Thoracic aorta (tissue), 2 donors: ENCODE measurements around the gene RACGAP1. TPM values are rescaled to one million over a fixed set of nuclear protein-coding genes. Genes with fewer than 3 reads are reported as not detected.
A peak's percentile ranks its signal among the peaks of the same experiment; 100 is the strongest.

Experiments used
- ATAC-seq: fragments of 150-250 bp; one replicate; pipeline ENCODE4 v1.8.0; 2017; ENCODE audit warnings: low read depth; ENCODE audit not compliant: insufficient number of reproducible peaks, low FRiP score
- DNase-seq: peaks from one replicate; pipeline ENCODE4 v3.0.0-alpha.2; 2020; ENCODE audit warnings: low spot score
- H3K27ac ChIP-seq, 2 donors: fragments of 200-600 bp; sonication (generic); 1 replicate in 1 of 2; 2 replicates in 1 of 2; pipeline ENCODE4 v1.5.1; 2016; ENCODE audit warnings: mild to moderate bottlenecking in 2 of 2, moderate library complexity in 2 of 2
- H3K27me3 ChIP-seq: fragments of 200-600 bp; sonication (generic); replicated peaks from 2 replicates; pipeline ENCODE4 v1.6.0; 2016; ENCODE audit warnings: mild to moderate bottlenecking; ENCODE audit not compliant: insufficient read depth
- H3K36me3 ChIP-seq: fragments of 200-600 bp; sonication (generic); one replicate; pipeline ENCODE4 v1.5.1; 2016
- H3K4me1 ChIP-seq, 2 donors: fragments of 200-600 bp; sonication (generic); 1 replicate in 1 of 2; 2 replicates in 1 of 2; pipeline versions ENCODE4 v1.5.1 to v1.6.0; 2016; ENCODE audit warnings: low read depth in 2 of 2, mild to moderate bottlenecking in 1 of 2; ENCODE audit not compliant: control insufficient read depth in 1 of 2
- H3K4me3 ChIP-seq: fragments of 200-600 bp; sonication (generic); 2 replicates; pipeline ENCODE4 v1.5.1; 2016; ENCODE audit warnings: mild to moderate bottlenecking
- H3K9me3 ChIP-seq: fragments of 200-600 bp; sonication (generic); 2 replicates; pipeline ENCODE4 v1.5.1; 2016
- CTCF ChIP-seq: fragments of 200-600 bp; sonication (generic); IDR thresholded peaks from one replicate; pipeline ENCODE4 v1.5.1; 2019; ENCODE audit warnings: antibody characterized with exemption
- total RNA-seq, 2 donors: library from RNA; depleted of rRNA; stranded (reverse); fragments of >200 nt; gene quantifications; one replicate each; pipeline versions ENCODE4 v1.1.0 to v1.2.3, GENCODE V29; 2016

Gene RACGAP1
- total RNA-seq, 2 donors from 2014 or later = 3.0 to 4.8 TPM

GRCh38 chr12:50050410-50051098 is 25.3 kb upstream of the RACGAP1 start:
- Histone ChIP-seq H3K27me3 (no peaks in the 10 kb centered on the region), H3K27ac (no peak overlapping the region), H3K36me3 (no peaks in the 10 kb centered on the region), H3K9me3 (no peaks in the 10 kb centered on the region), H3K4me3 (peak overlapping the region; percentile 63), H3K4me1 (peaks cover 0 to 7% of the 10 kb centered on the region in 2 donors)
- no peak for TF ChIP-seq CTCF
- no peak for ATAC-seq
- DNase-seq = no peak

- no peak overlapping the region for H3K27ac ChIP-seq
- no peak for TF ChIP-seq CTCF
- no peaks in the 10 kb centered on the region for H3K27me3 ChIP-seq
- no peaks in the 10 kb centered on the region for H3K36me3 ChIP-seq
- no peak for ATAC-seq
- no peaks in the 10 kb centered on the region for H3K9me3 ChIP-seq
- H3K4me1 ChIP-seq = peaks cover 0 to 7% of the 10 kb centered on the region in 2 donors
- H3K4me3 ChIP-seq = no peak overlapping the region
- no peak for DNase-seq
These were observed 24.8 kb upstream of the RACGAP1 start for GRCh38 chr12:50050119-50050385.

GRCh38 chr12:50049254-50050118 is 24.2 kb upstream of the RACGAP1 start:
- H3K4me3 ChIP-seq = no peak overlapping the region
- H3K36me3 ChIP-seq = no peaks in the 10 kb centered on the region
- no peak for ATAC-seq
- H3K27ac ChIP-seq = no peak overlapping the region
- H3K27me3 ChIP-seq = no peaks in the 10 kb centered on the region
- H3K4me1 ChIP-seq = peaks cover 0 to 7% of the 10 kb centered on the region in 2 donors
- no peaks in the 10 kb centered on the region for H3K9me3 ChIP-seq
- DNase-seq = no peak
- TF ChIP-seq CTCF = no peak

GRCh38 chr12:50047693-50048250 is 22.5 kb upstream of the RACGAP1 start:
- no peaks in the 10 kb centered on the region for H3K36me3 ChIP-seq
- no peaks in the 10 kb centered on the region for H3K9me3 ChIP-seq
- TF ChIP-seq CTCF = no peak
- DNase-seq (no peak), ATAC-seq (no peak)
- H3K4me3 ChIP-seq = no peak overlapping the region
- no peaks in the 10 kb centered on the region for H3K27me3 ChIP-seq
- H3K4me1 ChIP-seq = peaks cover 0 to 7% of the 10 kb centered on the region in 2 donors
- H3K27ac ChIP-seq = no peak overlapping the region

GRCh38 chr12:50043854-50044253 is 18.6 kb upstream of the RACGAP1 start:
- H3K27ac ChIP-seq = no peak overlapping the region
- no peaks in the 10 kb centered on the region for H3K4me1 ChIP-seq
- no peaks in the 10 kb centered on the region for H3K36me3 ChIP-seq
- no peak for TF ChIP-seq CTCF
- DNase-seq = no peak
- ATAC-seq = no peak
- no peaks in the 10 kb centered on the region for H3K9me3 ChIP-seq
- H3K27me3 ChIP-seq = no peaks in the 10 kb centered on the region
- H3K4me3 ChIP-seq = no peak overlapping the region
